Mesodermal cell (in vitro differentiated cells): ENCODE measurements around the gene BAG1.

ENCODE experiments used
- H3K27ac ChIP-seq: 2 replicates; pipeline ENCODE4 v1.7.0; 2013; ENCODE audit warnings: mild to moderate bottlenecking, low read depth, low read length, moderate library complexity; ENCODE audit not compliant: severe bottlenecking
- H3K36me3 ChIP-seq: 2 replicates; pipeline ENCODE4 v1.7.1; 2013; ENCODE audit warnings: mild to moderate bottlenecking, low read length, moderate library complexity; ENCODE audit not compliant: control insufficient read depth, insufficient read depth
- H3K4me1 ChIP-seq: one replicate; pipeline ENCODE4 v1.7.1; 2013; ENCODE audit warnings: mild to moderate bottlenecking, low read length; ENCODE audit not compliant: insufficient read depth, control insufficient read depth, poor library complexity, severe bottlenecking
- H3K4me3 ChIP-seq: 2 replicates; pipeline ENCODE4 v1.7.0; 2013; ENCODE audit warnings: low read length, control low read depth, mild to moderate bottlenecking; ENCODE audit not compliant: insufficient read depth, poor library complexity, severe bottlenecking; ENCODE audit errors: extremely low read depth
- H3K9me3 ChIP-seq: 2 replicates; pipeline ENCODE4 v1.7.1; 2013; ENCODE audit warnings: mild to moderate bottlenecking, low read length, moderate library complexity; ENCODE audit not compliant: control insufficient read depth
- WGBS, 2 experiments: methylation state at CpG; one replicate each; pipeline ENCODE4 v1.1.5; 2013; ENCODE audit warnings: missing lambda C conversion rate in 2 of 2; ENCODE audit not compliant: insufficient coverage in 2 of 2; 5-methylcytosine and 5-hydroxymethylcytosine counted together

BAG1 gene

GRCh38 chr9:33285502-33285901, 21.0 kb upstream of the BAG1 start:
- Histone ChIP-seq H3K27ac (no peak overlapping the region), H3K9me3 (no peaks in the 10 kb centered on the region), H3K4me1 (no peaks in the 10 kb centered on the region), H3K4me3 (no peak overlapping the region), H3K36me3 (peaks cover 21% of the 10 kb centered on the region)
- 90 to 100% methylated on average over 2 to 3 of the region's 5 CpGs for WGBS, 2 experiments

- Histone ChIP-seq H3K36me3 (peaks cover 90% of the 10 kb centered on the region), H3K9me3 (no peaks in the 10 kb centered on the region), H3K27ac (no peak overlapping the region), H3K4me3 (no peak overlapping the region), H3K4me1 (no peaks in the 10 kb centered on the region)
- WGBS, 2 experiments = 95 to 98% methylated on average over 4 of the region's 4 CpGs
These were observed 13.0 kb upstream of the BAG1 start for GRCh38 chr9:33277484-33277883.

GRCh38 chr9:33273972-33274328, 9.4 kb upstream of the BAG1 start:
- 100% methylated on average over 1 of the region's 2 CpGs for WGBS, 2 experiments
- Histone ChIP-seq H3K27ac (no peak overlapping the region), H3K36me3 (peaks cover 93% of the 10 kb centered on the region), H3K4me3 (no peak overlapping the region), H3K9me3 (no peaks in the 10 kb centered on the region), H3K4me1 (no peaks in the 10 kb centered on the region)

DNA sequence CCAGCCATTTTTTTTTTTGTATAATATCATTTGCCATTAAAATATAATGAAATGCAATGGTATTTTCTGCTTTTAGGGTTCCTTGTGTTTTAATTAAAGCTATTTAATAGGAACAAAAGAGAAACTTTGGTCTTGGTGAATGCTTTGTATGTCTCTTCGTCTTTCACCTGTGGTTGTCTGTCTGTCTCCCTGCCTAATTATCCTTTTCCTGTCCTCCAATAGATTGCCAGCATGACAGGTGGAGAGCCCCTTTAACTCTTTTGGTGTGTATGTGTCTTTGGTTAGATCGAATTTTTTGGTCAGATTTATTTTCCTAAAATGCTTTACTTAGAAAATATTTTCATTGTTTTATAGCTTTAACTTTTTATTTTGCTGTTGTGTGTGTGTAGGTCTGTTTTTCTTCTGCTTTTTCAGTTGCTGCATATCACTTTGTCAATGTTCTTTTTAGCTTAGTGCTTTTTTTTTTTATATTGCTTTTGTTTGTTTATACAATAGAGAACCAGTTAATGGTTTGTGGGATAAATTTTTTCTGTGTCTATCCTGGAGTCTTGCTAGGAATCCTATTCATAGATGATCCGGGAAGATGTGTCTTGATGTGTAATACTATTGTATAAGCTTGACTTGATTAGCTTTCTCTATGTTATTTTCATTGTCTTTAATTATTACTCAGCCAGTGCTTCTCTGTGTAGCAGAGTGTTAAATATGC, 8.9 kb upstream of the BAG1 start:
- WGBS, 2 experiments = 100% methylated on average over 1 of the region's 3 CpGs; no CpG with 5 or more reads in 1 of the 2 experiments

DNA sequence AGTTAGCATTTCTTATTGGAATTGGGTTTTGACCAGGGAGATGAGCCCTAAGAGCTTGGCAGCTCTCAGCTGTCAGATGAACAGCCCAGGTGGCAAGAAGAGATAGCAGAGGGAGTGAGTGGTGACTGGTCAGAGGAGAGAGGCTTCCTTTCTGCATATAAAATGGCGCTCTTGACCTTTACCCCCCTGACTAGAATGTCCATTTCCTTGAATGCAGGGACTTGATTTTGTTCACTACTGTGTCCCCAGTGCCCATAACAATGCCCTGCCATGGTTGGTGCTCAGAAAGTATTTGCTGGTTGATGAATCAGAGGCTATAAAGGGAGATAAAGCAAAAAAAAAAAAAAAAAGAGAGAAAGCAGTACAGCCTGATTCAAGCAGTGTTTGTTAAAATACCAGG, 7.6 kb upstream of the BAG1 start:
- Histone ChIP-seq H3K4me3 (no peak overlapping the region), H3K36me3 (peaks cover 90% of the 10 kb centered on the region), H3K27ac (no peak overlapping the region), H3K9me3 (no peaks in the 10 kb centered on the region), H3K4me1 (no peaks in the 10 kb centered on the region)
- WGBS, 2 experiments = 100% methylated on average over 1 of the region's 1 CpG; no CpG with 5 or more reads in 1 of the 2 experiments

More for the DNA sequence above, 8.9 kb upstream of the BAG1 start:
- Histone ChIP-seq H3K27ac (no peak overlapping the region), H3K4me3 (no peak overlapping the region), H3K4me1 (no peaks in the 10 kb centered on the region), H3K36me3 (peaks cover 89% of the 10 kb centered on the region), H3K9me3 (no peaks in the 10 kb centered on the region)

GRCh38 chr9:33270146-33270545, 5.6 kb upstream of the BAG1 start:
- no peaks in the 10 kb centered on the region for H3K4me1 ChIP-seq
- peaks cover 82% of the 10 kb centered on the region for H3K36me3 ChIP-seq
- no peak overlapping the region for H3K4me3 ChIP-seq
- 100% methylated on average over 2 of the region's 3 CpGs; no CpG with 5 or more reads in 1 of the 2 experiments for WGBS, 2 experiments
- no peaks in the 10 kb centered on the region for H3K9me3 ChIP-seq
- no peak overlapping the region for H3K27ac ChIP-seq

DNA sequence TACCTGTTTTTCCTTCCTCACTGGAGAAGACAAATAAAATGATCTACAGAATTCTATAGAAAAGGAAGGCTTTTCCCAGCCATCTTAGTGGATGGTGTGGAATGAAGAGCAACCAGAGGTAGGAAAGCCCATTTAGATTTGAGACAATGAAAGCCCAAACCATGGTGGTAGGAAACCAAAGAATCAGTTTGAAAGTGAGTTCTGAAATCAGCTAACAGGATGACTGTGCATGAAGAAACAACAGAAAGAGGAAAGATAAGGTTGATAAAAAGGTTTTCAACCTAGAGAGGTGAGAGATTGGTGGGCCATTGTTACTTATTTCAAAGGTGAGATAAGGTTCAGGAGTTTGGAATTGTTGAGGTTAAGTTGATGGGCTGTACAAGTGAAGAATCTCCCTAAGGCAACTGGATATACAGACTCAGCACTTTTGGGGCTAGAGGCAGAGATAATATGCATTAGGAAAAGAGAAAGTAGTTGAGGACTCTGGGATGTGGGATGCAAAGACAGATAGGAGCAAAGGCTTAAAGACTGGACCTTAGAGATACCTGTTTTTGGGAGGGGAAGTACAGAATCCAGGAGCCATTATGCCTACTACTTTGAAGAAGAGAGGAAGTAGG, 2.8 kb upstream of the BAG1 start:
- H3K36me3 ChIP-seq = peaks cover 62% of the 10 kb centered on the region
- H3K27ac ChIP-seq = no peak overlapping the region
- H3K4me1 ChIP-seq = no peaks in the 10 kb centered on the region
- no peak overlapping the region for H3K4me3 ChIP-seq
- no peaks in the 10 kb centered on the region for H3K9me3 ChIP-seq

DNA sequence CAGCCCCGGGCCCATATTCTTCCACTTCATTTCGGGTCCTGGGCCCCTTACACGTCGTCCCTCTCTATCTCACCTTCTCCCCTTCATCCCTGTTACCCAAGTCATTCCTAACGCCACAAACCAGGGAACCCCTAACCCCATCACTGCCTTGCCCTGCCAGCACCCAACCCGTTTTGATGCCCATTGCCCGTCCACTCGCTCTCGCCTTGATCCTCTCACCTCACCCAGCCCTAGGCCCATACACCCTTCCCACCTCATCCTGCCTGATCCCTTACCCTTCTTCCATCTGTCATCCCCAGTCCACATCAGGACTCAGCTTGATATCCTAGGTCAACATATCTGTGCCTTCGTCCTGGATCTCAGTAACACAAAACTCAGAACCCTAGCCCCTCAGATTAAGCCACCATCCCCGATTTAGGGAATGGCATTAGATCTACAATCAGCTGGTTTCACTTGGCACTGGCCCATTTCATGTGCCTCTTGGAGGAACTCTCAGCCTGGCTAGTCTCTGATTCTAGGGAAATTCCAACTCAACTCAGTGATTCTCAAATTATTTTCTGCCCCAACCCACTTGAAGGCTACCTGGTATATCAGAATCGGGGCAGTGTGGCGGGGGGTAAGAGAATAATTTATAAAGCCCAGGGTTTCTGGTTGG, 830 bp upstream of the BAG1 start:
- Histone ChIP-seq H3K27ac (no peak overlapping the region), H3K9me3 (no peaks in the 10 kb centered on the region), H3K4me1 (no peaks in the 10 kb centered on the region), H3K4me3 (peak overlapping the region; percentile 90), H3K36me3 (peaks cover 62% of the 10 kb centered on the region)
- 8 to 13% methylated on average over 9 to 11 of the region's 13 CpGs for WGBS, 2 experiments

DNA sequence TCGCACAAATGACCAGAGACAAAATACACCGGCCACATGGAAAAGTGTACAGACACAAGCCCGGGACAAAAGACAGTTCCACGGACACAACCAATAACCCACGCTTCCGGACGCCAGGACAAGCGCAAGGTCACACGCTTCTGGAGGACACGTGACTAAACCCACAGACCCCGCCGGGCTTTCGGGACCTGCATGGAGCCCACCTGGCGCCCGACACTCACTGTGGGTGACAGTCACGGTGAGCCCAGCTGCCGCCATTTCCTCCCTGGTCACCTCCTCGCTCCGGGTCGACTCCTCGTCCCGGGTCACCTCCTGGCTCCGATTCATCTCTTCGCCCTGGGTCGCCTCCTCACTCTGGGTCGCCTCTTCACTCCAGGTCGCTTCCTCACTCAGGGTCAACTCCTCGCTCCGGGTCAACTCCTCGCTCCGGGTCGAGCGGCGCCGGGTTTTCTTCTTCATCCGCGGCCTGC, 470 bp downstream of the BAG1 start:
- Histone ChIP-seq H3K4me3 (peak overlapping the region; percentile 90), H3K9me3 (no peaks in the 10 kb centered on the region), H3K4me1 (no peaks in the 10 kb centered on the region), H3K27ac (peak overlapping the region; percentile 16), H3K36me3 (peaks cover 63% of the 10 kb centered on the region)
- whole genome bisulfite sequencing, 2 experiments = 0% methylated on average over 36 to 37 of the region's 37 CpGs

DNA sequence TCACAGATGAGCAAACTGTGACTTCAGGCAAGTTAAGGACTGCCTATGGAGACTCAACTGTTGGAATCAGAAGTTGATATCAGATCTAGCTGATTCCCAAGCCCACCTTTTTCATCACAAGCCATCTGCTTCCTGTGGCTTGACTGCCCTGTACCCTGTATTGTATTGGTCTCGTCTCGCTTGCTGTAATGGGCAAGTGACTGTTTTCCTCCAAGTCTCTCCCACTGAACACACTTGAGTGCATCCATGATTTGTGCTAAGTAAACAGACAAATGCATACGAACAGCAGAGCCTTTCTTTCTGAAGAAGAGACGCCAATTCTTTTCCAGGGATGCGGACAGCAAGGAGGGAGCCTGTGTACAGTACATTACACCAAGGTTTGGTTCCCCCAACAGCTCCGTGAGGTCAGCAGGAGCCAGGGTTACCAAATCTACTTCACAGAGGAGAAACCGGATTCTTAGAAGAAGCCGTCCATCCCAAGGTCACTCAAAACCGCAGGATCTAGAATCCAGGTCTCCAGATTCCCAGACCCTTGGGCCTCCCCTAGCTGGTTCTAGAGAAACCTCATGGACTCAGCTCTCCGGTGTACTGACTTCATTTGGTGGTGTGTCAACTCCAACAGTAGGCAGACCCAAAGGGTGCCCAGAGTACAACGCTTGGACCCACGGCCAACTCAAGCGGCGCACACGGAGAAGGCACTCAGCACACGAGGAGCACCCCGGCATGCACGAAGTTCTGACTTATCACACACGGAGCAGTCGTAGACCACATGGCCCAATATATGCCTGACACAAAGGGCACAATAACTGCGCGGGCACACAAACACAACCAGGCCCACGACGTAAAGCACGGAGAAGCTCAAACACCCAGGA, 1.1 kb downstream of the BAG1 start:
- Histone ChIP-seq H3K9me3 (no peaks in the 10 kb centered on the region), H3K36me3 (peaks cover 66% of the 10 kb centered on the region), H3K27ac (no peak overlapping the region), H3K4me3 (peak overlapping the region; percentile 90), H3K4me1 (no peaks in the 10 kb centered on the region)
- 6 to 10% methylated on average over 18 to 22 of the region's 25 CpGs for WGBS, 2 experiments
